ENCODE data around the gene POLR3C. TPM values are rescaled to one million over a fixed set of nuclear protein-coding genes. Genes with fewer than 3 reads are reported as not detected.

POLR3C gene
- total and polyA plus RNA-seq, 2 of the 4 experiments (the other 2 are of a cell fraction), result 47.0 to 94.1 TPM

DNA sequence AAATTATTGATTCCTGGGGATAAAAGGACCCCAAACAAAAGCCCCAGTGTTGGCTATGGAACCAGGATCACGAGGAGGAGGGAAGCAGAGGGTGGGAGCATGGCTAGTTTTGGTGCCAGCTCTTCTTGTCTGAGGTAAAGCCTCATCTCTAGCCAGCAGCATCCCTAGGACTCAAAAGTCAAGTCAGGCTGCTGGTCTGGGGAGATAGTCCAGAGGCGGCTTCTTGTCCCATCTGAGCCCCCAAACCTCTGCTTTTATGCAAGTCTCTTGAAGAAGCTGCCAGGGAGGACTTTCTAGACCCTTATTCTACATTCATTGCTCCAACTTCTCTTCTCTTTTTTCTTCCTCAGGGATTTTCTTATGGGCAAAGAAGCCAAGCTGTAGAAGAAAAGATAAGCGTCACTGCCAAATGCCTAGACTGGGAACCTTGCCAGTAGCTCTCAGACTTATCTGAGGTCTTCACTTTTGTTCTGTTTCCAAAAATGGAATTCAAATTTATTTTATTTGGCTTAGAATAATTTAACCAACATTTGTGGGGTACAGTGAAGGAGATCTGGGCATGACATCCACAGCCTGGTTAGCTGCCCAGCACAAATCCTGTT, 68.6 kb downstream of the POLR3C start:
- no peaks in the 10 kb centered on the region for H3K36me3 ChIP-seq (ENCODE audit: control insufficient read depth, insufficient read depth, low read length)
- H3K9ac ChIP-seq (ENCODE audit: low read depth, low read length), result peak overlapping the region; percentile 34
- no peak overlapping the region; the same call in 1 of the 2 replicates for H3K4me3 ChIP-seq (ENCODE audit: insufficient read depth, low read depth, low read length)
- peak overlapping the region; percentile 76 for H2BK15ac ChIP-seq (ENCODE audit: low read depth, low read length)
- peak overlapping the region; percentile 89 for H2BK20ac ChIP-seq (ENCODE audit: low read depth, low read length)
- intact Hi-C loops (cut with micrococcal nuclease), result loop anchor here (1.0 to 10.0 kb wide), 5 partner anchors 18 to 121 kb away; partner anchors contain the start of genes ITGA10, LIX1L, PEX11B and PIAS3
- H2AK5ac ChIP-seq (ENCODE audit: low read depth, low read length), result peak overlapping the region; percentile 98
- peak overlapping the region; percentile 93 for H3K14ac ChIP-seq (replicated peaks; ENCODE audit: low read depth, low read length)
- dilution Hi-C loops (cut with HindIII; ENCODE audit: low sequenced_read_pairs, unreplicated experiment), result no loop called here
- H3K27ac ChIP-seq (ENCODE audit: insufficient read depth, low read length), result peak overlapping the region; percentile 70
- H2AFZ ChIP-seq (replicated peaks; ENCODE audit: low read length, poor library complexity), result peak overlapping the region; percentile 87
- DNase-seq (peak; percentile 71), ATAC-seq (ENCODE audit: low read depth) (peak; percentile 15)
- peaks cover 15% of the 10 kb centered on the region for H3K9me1 ChIP-seq (ENCODE audit: insufficient read depth, low read length)
- peaks cover 12% of the 10 kb centered on the region for H3K4me1 ChIP-seq (ENCODE audit: control insufficient read depth, insufficient read depth, low read length)
- WGBS, 2 experiments (ENCODE audit: extremely low coverage in 2 of 2, insufficient read length in 1 of 2), result 83% methylated on average over 1 of the region's 3 CpGs; no CpG with 5 or more reads in 1 of the 2 experiments
- peak overlapping the region; percentile 43 for H3K4me2 ChIP-seq (ENCODE audit: low read depth, low read length)
- peak overlapping the region; percentile 83 for H4K5ac ChIP-seq (ENCODE audit: low read depth, low read length)
- H3K27me3 ChIP-seq (ENCODE audit: control insufficient read depth, insufficient read depth, low read length), result no peaks in the 10 kb centered on the region
- ChIA-PET CTCF (interaction anchor here (0.6 to 2.5 kb wide), 25 partner anchors 9 to 179 kb away, joined by 3 to 24 read pairs (median 6); partner anchors contain the start of genes ITGA10, LIX1L, NUDT17 and PEX11B), POLR2A (ENCODE audit: unreplicated experiment) (interaction anchor here (0.5 to 1.0 kb wide), 2 partner anchors 34 to 89 kb away, joined by 3 to 5 read pairs; partner anchors contain the start of gene PIAS3)
- H4K8ac ChIP-seq (ENCODE audit: low read depth in 2 of 2, low read length in 2 of 2), result peak overlapping the region; percentile 85 to 92
- peak overlapping the region; percentile 91 for H3K56ac ChIP-seq (ENCODE audit: extremely low read depth, insufficient read depth, low read length)
- H2BK120ac ChIP-seq (ENCODE audit: low read depth, low read length), result peak overlapping the region; percentile 95
- no peaks in the 10 kb centered on the region for H3K9me3 ChIP-seq (ENCODE audit: control insufficient read depth, insufficient read depth, low read length)
- H2AK9ac ChIP-seq (replicated peaks; ENCODE audit: low read depth, low read length, poor library complexity), result peak overlapping the region; percentile 90
- peak overlapping the region; percentile 88 for H2BK5ac ChIP-seq (ENCODE audit: low read depth, low read length, poor library complexity, severe bottlenecking)
- H4K20me1 ChIP-seq (ENCODE audit: insufficient read depth, low read length), result no peaks in the 10 kb centered on the region
- peak overlapping the region; percentile 49 for H3K18ac ChIP-seq (ENCODE audit: low read depth, low read length)
- in situ Hi-C loops (cut with MboI; ENCODE audit: low sequenced_read_pairs), result no loop called here
- peak overlapping the region; percentile 96 for H3K4ac ChIP-seq (ENCODE audit: low read depth, low read length)
- no TSS peak for BruUV-seq (replicated peaks)
- TF ChIP-seq BHLHE40 (IDR thresholded peaks at IDR 0.05; ENCODE audit: low read depth, low read length) (no peak), RAD21 (IDR thresholded peaks at IDR 0.05; ENCODE audit: low read length) (no peak), POLR2A (IDR thresholded peaks at IDR 0.05; ENCODE audit: low read depth, low read length) (no peak), CEBPB (IDR thresholded peaks at IDR 0.05; ENCODE audit: low read depth, low read length) (no peak), RCOR1 (IDR thresholded peaks at IDR 0.05; ENCODE audit: insufficient replicate concordance, low read length) (peak; percentile 5)
- peak overlapping the region; percentile 92 for H4K91ac ChIP-seq (ENCODE audit: insufficient read depth, low read depth, low read length)
- peak overlapping the region; percentile 92 for H3K23ac ChIP-seq (ENCODE audit: low read depth, low read length)
- H3K79me1 ChIP-seq (ENCODE audit: low read depth in 1 of 2, low read length in 2 of 2), result peaks cover 0 to 4% of the 10 kb centered on the region in 2 experiments; a peak in 1 of 4 replicates
